Kidney glomerular epithelial cell (primary cell): Measurements from ENCODE around the gene COL16A1.
A peak's percentile ranks its signal among the peaks of the same experiment; 100 is the strongest.
"Not testable (repeated sequence)": the region's sequence is repeated elsewhere in the genome, so short reads cannot be mapped to it uniquely, and the experiment has no call there.

Source experiments
- DNase-seq: peaks from one replicate; lab custom pipeline; 2025; lab: John Stamatoyannopoulos, UW

Gene COL16A1

DNA sequence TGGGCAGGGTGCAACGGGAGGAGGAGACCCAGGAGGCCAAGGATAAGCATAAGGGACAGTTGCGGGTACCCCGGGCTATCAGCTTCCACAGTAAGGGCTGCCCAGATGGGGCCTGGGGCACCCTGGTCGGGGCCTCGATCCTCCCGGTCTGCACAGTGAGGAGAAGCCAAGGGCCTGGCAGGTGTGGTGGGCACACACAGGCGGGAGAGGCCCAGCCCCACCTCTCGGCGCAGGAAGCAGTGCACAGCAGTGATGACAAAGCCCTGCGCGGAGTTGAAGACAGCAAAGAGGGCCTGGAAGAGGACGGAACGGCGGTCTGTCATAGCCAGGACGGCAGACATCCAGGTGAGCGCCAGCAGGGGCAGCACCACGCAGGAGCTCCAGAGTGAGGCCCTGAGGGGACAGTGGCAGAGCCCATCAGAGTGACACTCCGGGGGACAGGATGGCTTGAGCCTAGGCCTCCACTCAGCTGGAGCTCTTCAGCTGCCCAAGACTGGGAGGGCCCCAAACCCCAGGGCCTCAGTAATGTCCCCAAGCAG is 29.0 kb upstream of the COL16A1 start:
- no peak for DNase-seq

DNA sequence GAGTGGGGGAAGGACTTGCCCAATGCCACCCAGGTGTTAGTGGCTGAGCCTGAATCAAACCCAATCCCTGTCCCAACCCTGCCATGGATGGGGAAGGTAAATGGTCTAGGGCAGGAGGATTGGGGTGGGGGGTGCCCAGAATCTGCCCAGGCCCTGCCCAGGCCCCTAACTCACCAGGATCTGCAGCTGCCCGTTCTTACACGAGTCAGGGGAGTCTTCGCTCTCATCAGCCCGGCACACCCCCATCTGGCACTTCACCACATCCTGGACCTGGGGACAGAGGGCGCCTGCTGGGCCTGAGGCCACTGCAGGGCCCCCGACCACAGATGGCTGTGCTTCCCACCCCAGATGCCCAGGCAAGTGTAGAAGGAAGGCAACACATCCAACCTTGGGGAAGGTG is 28.5 kb upstream of the COL16A1 start:
- no peak for DNase-seq

DNA sequence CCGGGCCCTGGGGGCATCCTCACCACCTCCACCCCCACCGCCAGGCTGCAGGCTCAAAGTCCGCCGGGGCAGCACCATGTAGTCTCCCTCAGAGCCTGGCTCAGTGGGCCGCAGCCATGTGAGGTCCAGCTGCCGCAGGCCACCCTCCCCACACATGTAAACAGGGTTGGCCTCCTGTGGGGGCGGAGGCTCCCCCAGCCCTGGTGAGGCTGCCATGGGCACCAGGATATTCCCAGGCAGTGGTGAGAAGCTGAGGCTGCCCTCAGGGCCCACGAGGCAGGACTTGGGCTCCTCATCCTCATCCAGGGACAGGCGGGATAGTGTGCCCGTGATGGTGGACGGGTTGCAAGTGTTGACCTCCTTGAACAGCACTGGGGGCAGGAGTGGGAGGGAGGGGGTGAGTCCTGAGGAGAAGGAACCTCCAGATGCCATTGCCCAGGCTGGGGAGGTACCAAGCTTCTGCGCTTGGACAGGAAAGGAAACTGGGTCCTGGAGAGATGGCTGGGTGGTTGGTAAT is 27.3 kb upstream of the COL16A1 start:
- DNase-seq: no peak

GRCh38 chr1:31730336-31731048 is 26.7 kb upstream of the COL16A1 start:
- no peak for DNase-seq

GRCh38 chr1:31727849-31728248 is 24.0 kb upstream of the COL16A1 start:
- DNase-seq: no peak

DNA sequence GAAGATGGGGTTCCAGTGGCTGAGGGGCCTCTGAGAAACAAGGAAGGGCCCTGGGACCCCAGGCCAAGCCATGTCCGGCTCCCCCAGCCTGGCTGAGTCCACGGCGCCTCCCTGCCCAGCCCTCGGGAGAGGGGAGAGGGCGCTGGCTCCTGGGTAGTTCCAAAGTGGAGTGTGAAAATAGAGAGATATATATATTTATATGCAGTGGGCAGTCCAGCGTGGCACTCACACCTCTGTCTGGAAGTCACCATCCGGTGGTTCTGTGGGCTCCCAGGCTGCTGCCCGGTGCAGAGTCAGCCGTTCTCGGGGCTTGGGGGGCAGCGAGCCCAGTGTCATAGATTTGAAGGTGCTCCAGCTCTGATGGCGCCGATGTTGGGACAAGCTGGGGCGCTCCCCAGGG is 23.4 kb upstream of the COL16A1 start:
- no peak for DNase-seq

DNA sequence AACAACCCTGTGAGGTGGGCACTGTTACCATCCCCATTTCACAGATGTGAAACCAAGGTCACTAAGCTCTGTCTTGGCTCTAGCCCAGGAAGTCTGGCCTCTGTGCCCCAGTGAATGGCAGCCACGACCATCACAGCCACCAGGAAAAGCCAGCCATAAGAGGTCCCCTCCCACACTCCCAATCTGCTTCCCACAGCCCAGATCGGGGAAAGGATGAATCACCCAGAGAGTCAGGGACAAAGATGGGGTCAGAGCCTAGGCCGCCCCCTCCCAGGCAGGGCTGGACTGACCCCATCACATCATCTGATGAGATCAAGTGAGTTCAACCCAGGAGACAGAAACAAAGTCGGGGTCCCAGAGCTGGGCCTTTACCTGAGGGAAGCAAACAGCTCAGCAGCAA is 22.9 kb upstream of the COL16A1 start:
- no peak for DNase-seq

DNA sequence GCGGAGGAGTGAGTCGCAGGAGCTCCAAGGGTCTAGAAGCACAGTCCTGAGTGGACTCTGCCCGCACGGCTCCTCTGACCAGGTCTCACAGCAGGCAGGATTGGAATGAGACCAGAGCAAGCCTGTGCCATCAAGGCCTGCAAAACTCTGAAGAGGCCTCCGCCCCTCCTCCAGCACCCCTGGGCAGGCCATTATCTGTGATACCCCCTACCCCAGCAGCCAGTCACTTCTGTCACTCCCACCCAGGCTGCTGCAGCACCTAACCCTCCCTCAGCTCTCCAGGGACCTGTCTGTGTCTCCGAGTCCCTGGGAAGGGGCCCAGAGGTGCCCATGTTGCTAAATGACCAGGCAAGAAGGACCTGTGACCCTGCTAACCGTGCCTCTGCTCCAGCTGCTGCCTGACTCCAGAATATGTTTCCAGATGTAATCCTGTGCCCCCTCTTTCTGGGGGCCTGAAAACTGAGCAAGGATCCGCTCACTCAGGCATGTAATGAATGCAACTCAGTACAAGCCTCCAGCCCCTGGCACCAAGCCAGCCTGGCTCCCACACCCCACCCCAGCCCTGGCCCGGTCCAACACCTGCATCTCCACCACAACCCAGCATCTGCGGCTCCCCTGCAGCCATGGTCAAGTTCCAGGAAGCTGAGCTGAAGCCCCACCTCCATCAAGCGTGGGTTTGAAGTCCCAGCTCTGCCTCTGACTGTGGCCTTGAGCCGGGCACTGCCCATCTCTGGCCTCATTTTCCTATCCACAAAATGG is 22.1 kb upstream of the COL16A1 start:
- no peak for DNase-seq

GRCh38 chr1:31725134-31725533 is 21.3 kb upstream of the COL16A1 start:
- DNase-seq: no peak

- DNase-seq: peak; percentile 61
These were observed 20.1 kb upstream of the COL16A1 start for GRCh38 chr1:31723828-31724359.

DNA sequence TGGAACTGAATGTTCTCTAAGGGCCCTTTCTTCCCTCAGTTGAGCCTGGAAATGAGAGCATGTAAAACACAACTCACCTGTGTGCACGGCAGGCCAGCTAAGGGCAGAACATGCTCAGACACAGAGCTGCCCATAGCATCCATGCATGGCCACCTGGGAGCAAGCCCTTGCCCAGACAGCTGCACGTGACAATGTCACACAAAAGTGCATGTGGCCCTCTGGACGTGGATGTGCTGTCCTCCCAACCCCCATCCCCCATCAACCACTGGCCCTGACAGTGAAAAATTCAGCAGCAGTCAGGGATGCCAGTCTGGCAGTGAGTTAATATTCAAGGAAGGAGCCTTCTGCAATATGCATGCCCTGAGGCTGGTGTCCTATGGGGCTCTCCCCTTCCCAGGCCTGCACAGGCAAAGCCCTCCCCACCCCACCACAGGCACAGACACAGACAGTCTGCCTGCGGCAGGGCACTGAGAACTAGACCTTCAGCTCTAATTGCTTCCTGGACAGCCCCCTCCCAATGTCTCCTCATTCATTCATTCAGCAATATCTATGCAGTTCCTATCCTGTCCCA is 14.6 kb upstream of the COL16A1 start:
- no peak for DNase-seq

DNA sequence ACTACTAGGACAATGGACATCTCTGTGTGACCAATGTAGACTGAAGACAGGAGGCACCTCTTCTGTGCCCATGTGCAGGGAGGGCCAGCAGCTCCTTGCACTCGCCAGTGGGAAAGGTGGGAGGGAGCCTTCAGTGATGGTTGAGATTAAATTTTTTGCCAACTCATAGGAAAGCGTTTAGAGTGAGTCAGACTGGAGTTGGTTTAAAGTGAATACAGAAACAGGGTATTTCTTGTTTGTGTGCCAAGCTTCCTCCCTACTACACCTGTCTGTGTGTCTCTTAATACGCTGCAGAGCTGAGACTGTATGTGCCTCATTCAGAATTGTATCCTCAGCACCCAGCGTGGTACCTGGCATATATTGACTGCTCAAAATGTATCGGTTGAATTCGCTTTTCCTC is 13.5 kb upstream of the COL16A1 start:
- DNase-seq: peak; percentile 34

DNA sequence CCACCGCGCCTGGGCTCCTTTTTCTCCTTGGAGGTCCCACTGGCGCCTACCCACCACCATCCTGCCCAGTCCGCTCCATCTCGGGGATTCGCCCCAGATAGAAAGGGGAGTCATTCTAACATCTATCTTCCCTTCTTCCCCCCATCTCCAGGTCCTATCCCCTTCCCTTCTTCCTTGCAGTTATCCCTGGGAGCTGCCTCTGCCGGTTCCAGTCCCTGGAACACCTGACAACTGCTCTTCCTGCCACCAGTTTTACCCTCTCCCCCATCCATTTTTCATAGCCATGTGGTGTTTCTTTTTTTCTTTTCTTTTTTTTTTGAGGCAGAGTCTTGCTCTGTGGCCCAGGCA is 12.0 kb upstream of the COL16A1 start:
- DNase-seq: no peak

- peak; percentile 58 for DNase-seq
These were observed 11.5 kb upstream of the COL16A1 start for GRCh38 chr1:31715087-31715872.

GRCh38 chr1:31714442-31715086 is 10.7 kb upstream of the COL16A1 start:
- DNase-seq: peak; percentile 11

- DNase-seq: peak; percentile 91
These were observed 8.8 kb upstream of the COL16A1 start for GRCh38 chr1:31712630-31713029.

- DNase-seq: no peak
These were observed 8.3 kb upstream of the COL16A1 start for GRCh38 chr1:31712068-31712467.

- DNase-seq: no peak
These were observed 4.5 kb upstream of the COL16A1 start for GRCh38 chr1:31708324-31708723.

- no peak for DNase-seq
These were observed 3.9 kb upstream of the COL16A1 start for GRCh38 chr1:31707711-31708110.

- DNase-seq: not testable (repeated sequence)
These were observed 3.3 kb upstream of the COL16A1 start for GRCh38 chr1:31707059-31707600.
